Adrenal gland (tissue), 5 donors: ENCODE measurements around the gene DAPL1.

Source experiments
- CTCF ChIP-seq, 6 experiments: fragments of 450-650 bp in 4 of 6; fragments of 200-600 bp in 2 of 6; sonication (generic) in 1 of 6; IDR thresholded peaks; 1 replicate in 5 of 6; 2 replicates in 1 of 6; pipeline versions ENCODE4 v1.5.1 to v1.8.0; 2016 to 2021; ENCODE audit warnings: antibody characterized with exemption in 6 of 6, mild to moderate bottlenecking in 2 of 6, moderate library complexity in 1 of 6
- POLR2A ChIP-seq, 2 donors: fragments of 450-650 bp; IDR thresholded peaks; one replicate each; pipeline ENCODE4 v1.6.1; 2017; ENCODE audit warnings: antibody characterized with exemption in 2 of 2, mild to moderate bottlenecking in 2 of 2, moderate library complexity in 1 of 2
- donor health status: DM: no; HTN: no; CAD: no.

- TF ChIP-seq CTCF (IDR thresholded peaks at IDR 0.05): no peak
- no peak for TF ChIP-seq POLR2A (IDR thresholded peaks at IDR 0.05)
Measured at GRCh38 chr2:158746488-158746887, 48.6 kb upstream of the DAPL1 start.
